ENCODE results near the gene SPINK5.

DNA sequence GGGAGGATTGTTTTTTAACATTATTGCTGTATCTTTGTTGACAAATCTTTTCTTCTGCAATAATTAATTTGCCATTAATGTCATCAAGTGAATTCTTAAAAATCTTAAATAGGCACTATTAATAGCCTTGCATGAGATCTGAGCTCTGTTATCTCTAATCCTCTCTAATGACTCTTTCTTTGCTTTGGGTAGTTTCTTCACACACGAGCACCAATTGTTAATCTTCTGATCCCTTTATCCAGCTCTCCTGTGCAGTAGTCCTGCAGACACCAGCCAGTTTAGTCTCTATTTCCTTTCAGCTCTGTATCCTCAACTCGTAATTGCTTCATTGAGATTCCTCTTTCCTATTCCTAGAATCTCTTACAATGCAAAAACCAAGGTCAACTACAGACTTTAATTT lies 112.7 kb downstream of the SPINK5 start:
- TF ChIP-seq, protein P1, sequence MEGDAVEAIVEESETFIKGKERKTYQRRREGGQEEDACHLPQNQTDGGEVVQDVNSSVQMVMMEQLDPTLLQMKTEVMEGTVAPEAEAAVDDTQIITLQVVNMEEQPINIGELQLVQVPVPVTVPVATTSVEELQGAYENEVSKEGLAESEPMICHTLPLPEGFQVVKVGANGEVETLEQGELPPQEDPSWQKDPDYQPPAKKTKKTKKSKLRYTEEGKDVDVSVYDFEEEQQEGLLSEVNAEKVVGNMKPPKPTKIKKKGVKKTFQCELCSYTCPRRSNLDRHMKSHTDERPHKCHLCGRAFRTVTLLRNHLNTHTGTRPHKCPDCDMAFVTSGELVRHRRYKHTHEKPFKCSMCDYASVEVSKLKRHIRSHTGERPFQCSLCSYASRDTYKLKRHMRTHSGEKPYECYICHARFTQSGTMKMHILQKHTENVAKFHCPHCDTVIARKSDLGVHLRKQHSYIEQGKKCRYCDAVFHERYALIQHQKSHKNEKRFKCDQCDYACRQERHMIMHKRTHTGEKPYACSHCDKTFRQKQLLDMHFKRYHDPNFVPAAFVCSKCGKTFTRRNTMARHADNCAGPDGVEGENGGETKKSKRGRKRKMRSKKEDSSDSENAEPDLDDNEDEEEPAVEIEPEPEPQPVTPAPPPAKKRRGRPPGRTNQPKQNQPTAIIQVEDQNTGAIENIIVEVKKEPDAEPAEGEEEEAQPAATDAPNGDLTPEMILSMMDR (IDR thresholded peaks at IDR 0.05; ENCODE audit: insufficient read depth, low read length, poor library complexity, severe bottlenecking): no peak
- TF ChIP-seq EZH2phosphoT487 (conservative IDR thresholded peaks at IDR 0.05; ENCODE audit: low read length): no peak
